ENCODE measurements around the gene ALK. TPM values are rescaled to one million over a fixed set of nuclear protein-coding genes. Genes with fewer than 3 reads are reported as not detected.

ALK gene
- polyA plus RNA-seq, 3 donors, result not detected

- no peak overlapping the region for H3K27ac Mint-ChIP-seq
These were observed 188.2 kb downstream of the ALK start for GRCh38 chr2:29733213-29733612.

GRCh38 chr2:29731948-29732347 is 189.4 kb downstream of the ALK start:
- intact Hi-C loops (cut with micrococcal nuclease), result no loop called here
- no CpG with 5 or more reads among the region's 2 CpGs for WGBS (ENCODE audit: insufficient coverage)

More at GRCh38 chr2:29733213-29733612, 188.2 kb downstream of the ALK start:
- H3K36me3 Mint-ChIP-seq, result no peaks in the 10 kb centered on the region
- peaks cover 0 to 3% (median 2%) of the 10 kb centered on the region in 7 donors for H3K9me3 Mint-ChIP-seq
- Histone ChIP-seq H3K27ac (ENCODE audit: low read depth in 1 of 2, low read length in 2 of 2) (no peak overlapping the region), H3K4me2 (replicated peaks; ENCODE audit: extremely low read depth, low read length, poor library complexity, severe bottlenecking) (no peak overlapping the region), H4K20me1 (ENCODE audit: insufficient read depth, low read length) (no peaks in the 10 kb centered on the region), H3K9ac (ENCODE audit: insufficient read depth, low read length, poor library complexity, severe bottlenecking) (no peak overlapping the region), H2AFZ (ENCODE audit: insufficient read depth, low read depth, low read length, poor library complexity, severe bottlenecking) (no peak overlapping the region), H3K27me3 (ENCODE audit: control insufficient read depth in 2 of 2, insufficient read depth in 2 of 2, low read length in 2 of 2) (no peaks in the 10 kb centered on the region), H3K4me3 (replicated peaks in 1 of 3; ENCODE audit: low read depth in 2 of 3, low read length in 3 of 3) (no peak overlapping the region), H3K79me2 (ENCODE audit: insufficient read depth, low read length) (no peaks in the 10 kb centered on the region), H3K36me3 (replicated peaks in 1 of 2; ENCODE audit: control insufficient read depth in 1 of 2, insufficient read depth in 2 of 2, low read length in 2 of 2) (no peaks in the 10 kb centered on the region), H3K4me1 (ENCODE audit: control insufficient read depth in 1 of 2, insufficient read depth in 2 of 2, low read length in 2 of 2) (no peaks in the 10 kb centered on the region), H3K9me3 (replicated peaks in 1 of 2; ENCODE audit: control insufficient read depth in 1 of 2, insufficient read depth in 1 of 2, low read length in 2 of 2) (no peaks in the 10 kb centered on the region)
- TF ChIP-seq CTCF (IDR thresholded peaks at IDR 0.05), result no peak
- no peak overlapping the region for H3K4me3 Mint-ChIP-seq
- H3K27me3 Mint-ChIP-seq (ENCODE audit: low read depth in 3 of 3), result peaks cover 0 to 1% (median 1%) of the 10 kb centered on the region in 3 donors
- no CpG with 5 or more reads among the region's 1 CpG for WGBS (ENCODE audit: insufficient coverage)
- intact Hi-C loops (cut with micrococcal nuclease), result no loop called here
- H3K4me1 Mint-ChIP-seq, result peaks cover 3% of the 10 kb centered on the region
- no peak for DNase-seq

More at GRCh38 chr2:29731948-29732347, 189.4 kb downstream of the ALK start:
- Histone ChIP-seq H3K9ac (ENCODE audit: insufficient read depth, low read length, poor library complexity, severe bottlenecking) (no peak overlapping the region), H3K27ac (ENCODE audit: low read depth in 1 of 2, low read length in 2 of 2) (no peak overlapping the region), H4K20me1 (ENCODE audit: insufficient read depth, low read length) (no peaks in the 10 kb centered on the region), H3K9me3 (replicated peaks in 1 of 2; ENCODE audit: control insufficient read depth in 1 of 2, insufficient read depth in 1 of 2, low read length in 2 of 2) (no peaks in the 10 kb centered on the region), H3K79me2 (ENCODE audit: insufficient read depth, low read length) (no peaks in the 10 kb centered on the region), H3K27me3 (ENCODE audit: control insufficient read depth in 2 of 2, insufficient read depth in 2 of 2, low read length in 2 of 2) (no peaks in the 10 kb centered on the region), H3K4me3 (replicated peaks in 1 of 3; ENCODE audit: low read depth in 2 of 3, low read length in 3 of 3) (no peak overlapping the region), H3K36me3 (replicated peaks in 1 of 2; ENCODE audit: control insufficient read depth in 1 of 2, insufficient read depth in 2 of 2, low read length in 2 of 2) (no peaks in the 10 kb centered on the region), H3K4me2 (replicated peaks; ENCODE audit: extremely low read depth, low read length, poor library complexity, severe bottlenecking) (no peak overlapping the region), H2AFZ (ENCODE audit: insufficient read depth, low read depth, low read length, poor library complexity, severe bottlenecking) (no peak overlapping the region), H3K4me1 (ENCODE audit: control insufficient read depth in 1 of 2, insufficient read depth in 2 of 2, low read length in 2 of 2) (no peaks in the 10 kb centered on the region)
- peaks cover 0 to 1% (median 1%) of the 10 kb centered on the region in 3 donors for H3K27me3 Mint-ChIP-seq (ENCODE audit: low read depth in 3 of 3)
- H3K4me1 Mint-ChIP-seq, result peaks cover 3% of the 10 kb centered on the region
- no peak for DNase-seq
- H3K36me3 Mint-ChIP-seq, result no peaks in the 10 kb centered on the region
- TF ChIP-seq CTCF (IDR thresholded peaks at IDR 0.05), result no peak
- no peak overlapping the region for H3K4me3 Mint-ChIP-seq
- H3K27ac Mint-ChIP-seq, result no peak overlapping the region
- H3K9me3 Mint-ChIP-seq, result peaks cover 0 to 3% (median 2%) of the 10 kb centered on the region in 7 donors

Measured in CD14-positive monocyte (primary cell).